ENCODE measurements around the gene ING5.
"Not testable (repeated sequence)": the region's sequence is repeated elsewhere in the genome, so short reads cannot be mapped to it uniquely, and the experiment has no call there.

ING5 gene

DNA sequence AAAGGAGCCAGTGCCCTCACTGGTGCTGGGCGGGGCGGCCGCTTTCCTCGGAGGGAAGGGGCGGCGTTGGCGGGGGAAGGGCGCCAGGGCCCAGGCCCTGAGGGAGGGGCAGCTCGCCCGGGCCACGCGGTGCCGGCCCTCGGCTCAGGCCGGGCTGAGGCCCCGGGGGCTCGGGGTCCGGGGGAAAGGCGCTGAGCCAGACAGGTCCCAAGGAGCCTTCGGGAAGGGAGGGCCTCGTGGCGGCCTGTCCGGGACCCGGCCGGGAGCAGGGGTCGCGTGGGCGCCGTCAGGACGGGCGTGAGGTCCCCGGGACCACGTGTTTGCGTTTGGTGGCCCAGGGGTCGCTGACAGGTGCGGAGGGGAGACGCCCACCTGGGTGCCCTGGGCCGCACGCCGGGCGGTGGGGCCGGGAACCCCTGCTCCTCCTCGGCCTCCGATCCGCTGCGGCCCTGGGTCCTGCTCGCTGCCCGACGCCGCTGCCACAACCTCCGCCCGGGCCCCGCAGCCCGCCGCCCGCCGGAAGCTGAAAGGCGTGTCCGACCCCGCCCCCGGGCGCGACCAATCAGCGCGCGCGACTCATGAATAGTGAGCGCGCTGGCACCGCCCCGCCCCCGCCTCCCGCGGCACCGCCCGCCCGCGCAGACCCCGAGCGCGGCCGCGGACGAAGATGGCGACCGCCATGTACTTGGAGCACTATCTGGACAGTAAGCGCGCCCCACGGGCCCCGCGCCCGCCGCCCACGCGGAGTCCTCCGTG is at the start of gene ING5:
TSS of gene ING5 (plus strand) at position 641 of the 756 bp plus-strand sequence. CDS start at position 668, 27 bp downstream.
- peak; percentile 93 for DNase-seq (ENCODE audit: low spot score)

- DNase-seq (ENCODE audit: low spot score), result no peak
Measured at GRCh38 chr2:241652142-241652541, 49.7 kb upstream of the ING5 start.

DNA sequence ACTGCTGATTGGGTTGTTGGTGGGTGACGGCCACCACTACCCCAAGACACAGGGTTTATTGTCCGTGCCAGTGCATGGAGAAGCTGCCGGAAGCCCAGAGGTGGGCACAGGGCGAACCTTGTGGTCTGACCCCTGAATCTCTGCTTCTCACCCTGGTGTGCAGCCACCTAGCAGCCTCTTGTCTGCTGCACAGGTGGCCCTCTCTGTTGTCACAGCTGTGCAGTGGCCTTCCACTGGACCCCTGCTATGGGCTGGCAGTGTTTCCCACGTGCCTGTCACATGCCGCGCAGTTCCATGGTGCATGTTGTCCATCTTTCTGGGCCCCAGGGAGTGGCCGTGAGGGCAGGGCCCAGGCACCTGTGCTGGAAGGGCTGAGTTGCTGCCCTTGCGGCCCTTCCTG is 49.1 kb upstream of the ING5 start:
- no peak for DNase-seq (ENCODE audit: low spot score)

GRCh38 chr2:241653210-241653750 is 48.6 kb upstream of the ING5 start:
- DNase-seq (ENCODE audit: low spot score), result no peak

- DNase-seq (ENCODE audit: low spot score), result no peak
Measured at GRCh38 chr2:241654551-241654950, 47.3 kb upstream of the ING5 start.

GRCh38 chr2:241655516-241656189 is 46.2 kb upstream of the ING5 start:
- no peak for DNase-seq (ENCODE audit: low spot score)

- no peak for DNase-seq (ENCODE audit: low spot score)
Measured at GRCh38 chr2:241656190-241656741, 45.6 kb upstream of the ING5 start.

DNA sequence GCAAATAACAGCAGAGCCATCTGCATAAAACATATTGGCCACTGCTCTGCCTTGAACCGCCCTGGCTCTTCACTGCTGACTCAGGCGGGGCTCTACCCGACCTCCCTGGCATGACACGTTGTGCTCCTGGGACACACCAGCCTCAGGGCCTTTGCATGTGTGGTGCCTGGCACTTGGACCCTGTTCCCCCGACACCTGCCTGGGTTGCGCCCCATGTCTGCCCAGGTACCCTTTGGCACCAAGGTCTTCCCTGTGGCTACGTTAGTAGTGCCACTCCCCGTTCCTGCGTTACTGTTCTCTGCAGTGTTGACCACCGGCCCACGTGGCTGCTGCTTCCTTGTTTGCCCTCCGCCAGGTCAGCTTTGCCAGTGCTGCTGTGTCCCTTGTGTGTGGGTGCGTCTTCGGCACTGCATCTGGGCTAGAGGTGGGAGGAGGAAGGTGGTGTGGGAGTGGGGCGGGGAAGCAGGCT is 44.0 kb upstream of the ING5 start:
- DNase-seq (ENCODE audit: low spot score), result no peak

- DNase-seq (ENCODE audit: low spot score), result no peak
Measured at GRCh38 chr2:241658296-241658695, 43.5 kb upstream of the ING5 start.

DNA sequence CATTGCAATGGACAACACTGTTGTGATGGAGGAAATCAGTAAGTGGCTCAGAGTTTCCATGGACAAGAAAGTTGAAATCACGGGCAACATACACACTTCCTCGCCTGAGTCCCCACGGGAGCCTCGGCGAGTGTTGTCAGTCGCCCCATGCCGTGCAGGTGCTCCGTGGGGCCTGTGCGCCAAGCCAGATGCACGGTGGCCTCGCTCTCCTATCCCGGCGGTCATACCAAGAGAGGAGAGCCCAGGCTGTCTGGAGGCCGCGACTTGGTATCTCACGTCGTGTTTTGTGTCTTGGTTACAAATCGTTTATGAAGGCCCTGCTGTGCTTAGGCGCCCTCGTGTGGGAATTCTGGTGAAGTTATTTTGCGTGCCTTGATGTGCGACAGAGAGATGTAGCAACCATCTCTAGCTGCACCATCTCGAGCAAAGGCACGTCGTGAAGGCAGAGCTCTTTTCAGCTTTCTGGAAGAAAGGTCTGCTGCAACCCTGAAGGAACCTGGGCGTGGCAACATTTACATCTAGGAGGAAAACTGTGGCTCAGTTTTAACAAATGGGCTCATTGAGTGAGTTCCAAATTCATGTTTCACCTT is 42.6 kb upstream of the ING5 start:
- peak; percentile 64 for DNase-seq (ENCODE audit: low spot score)

GRCh38 chr2:241660593-241661213 is 41.1 kb upstream of the ING5 start:
- no peak for DNase-seq (ENCODE audit: low spot score)

GRCh38 chr2:241662731-241663130 is 39.1 kb upstream of the ING5 start:
- not testable (repeated sequence) for DNase-seq (ENCODE audit: low spot score)

GRCh38 chr2:241665731-241666440 is 36.0 kb upstream of the ING5 start:
- DNase-seq (ENCODE audit: low spot score), result no peak

- no peak for DNase-seq (ENCODE audit: low spot score)
Measured at GRCh38 chr2:241666627-241667400, 35.0 kb upstream of the ING5 start.

DNA sequence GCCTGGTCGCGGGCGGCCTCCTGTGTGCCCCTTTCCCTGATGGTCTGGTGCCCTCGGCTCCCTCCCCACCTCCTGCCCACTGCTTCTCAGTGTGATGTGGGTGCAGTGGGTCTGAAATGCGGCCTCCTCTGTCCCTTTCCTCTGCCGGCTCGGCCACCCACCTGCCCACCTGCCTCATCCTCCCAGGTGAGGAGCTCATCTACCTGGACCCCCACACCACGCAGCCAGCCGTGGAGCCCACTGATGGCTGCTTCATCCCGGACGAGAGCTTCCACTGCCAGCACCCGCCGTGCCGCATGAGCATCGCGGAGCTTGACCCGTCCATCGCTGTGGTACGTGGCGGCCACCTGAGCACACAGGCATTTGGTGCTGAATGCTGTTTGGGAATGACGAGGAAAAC is 33.5 kb upstream of the ING5 start:
- DNase-seq (ENCODE audit: low spot score), result no peak

DNA sequence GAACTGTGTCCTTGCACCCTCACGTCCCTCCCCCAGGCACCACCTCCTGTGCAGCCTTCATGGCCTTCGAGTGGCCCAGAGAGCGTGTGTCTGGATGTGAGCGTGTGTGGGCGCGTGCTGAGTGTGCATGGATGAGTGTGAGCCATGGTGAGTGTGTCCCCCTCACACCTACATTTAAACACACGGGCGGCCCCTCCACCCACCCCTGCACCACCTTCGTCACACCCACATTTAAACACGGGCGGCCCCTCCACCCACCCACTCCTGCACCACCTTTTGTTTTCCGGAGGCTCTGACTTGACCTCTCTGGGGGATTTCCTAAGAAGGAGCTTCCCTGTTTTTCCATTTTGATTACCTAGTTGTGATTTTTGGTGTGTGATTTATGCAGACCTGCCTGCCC is 33.0 kb upstream of the ING5 start:
- DNase-seq (ENCODE audit: low spot score), result no peak

GRCh38 chr2:241670333-241671110 is 31.3 kb upstream of the ING5 start:
- DNase-seq (ENCODE audit: low spot score), result no peak

GRCh38 chr2:241671457-241672240 is 30.2 kb upstream of the ING5 start:
- DNase-seq (ENCODE audit: low spot score), result no peak
